Fibroblast of mammary gland (primary cell): ENCODE data around the gene SEMA4F.

Experiments
- DNase-seq: peaks from one replicate; pipeline ENCODE4 v3.0.0-alpha.2; 2010; ENCODE audit warnings: low read depth
- H3K4me3 ChIP-seq: 2 replicates; pipeline ENCODE4 v1.5.1; 2011; ENCODE audit warnings: low read depth, mild to moderate bottlenecking, low read length, moderate library complexity; ENCODE audit not compliant: control insufficient read depth
- CTCF ChIP-seq: conservative IDR thresholded peaks from 2 replicates; pipeline ENCODE4 v1.5.1; 2011; ENCODE audit warnings: low read depth, low read length, inconsistent platforms; ENCODE audit not compliant: control insufficient read depth, insufficient read depth

Gene SEMA4F

GRCh38 chr2:74658516-74658915 is 4.5 kb downstream of the SEMA4F start:
- TF ChIP-seq CTCF: no peak
- peak; percentile 92 for DNase-seq
- no peak overlapping the region for H3K4me3 ChIP-seq

- TF ChIP-seq CTCF: no peak
- no peak overlapping the region for H3K4me3 ChIP-seq
- no peak for DNase-seq
These were observed 5.4 kb downstream of the SEMA4F start for GRCh38 chr2:74659462-74659861.

GRCh38 chr2:74668087-74668486 is 14.0 kb downstream of the SEMA4F start:
- no peak for DNase-seq
- no peak overlapping the region for H3K4me3 ChIP-seq
- TF ChIP-seq CTCF: no peak

GRCh38 chr2:74670263-74670662 is 16.2 kb downstream of the SEMA4F start:
- no peak for TF ChIP-seq CTCF
- DNase-seq: no peak
- H3K4me3 ChIP-seq: no peak overlapping the region

GRCh38 chr2:74671479-74671878 is 17.4 kb downstream of the SEMA4F start:
- peak; percentile 80 for DNase-seq
- H3K4me3 ChIP-seq: no peak overlapping the region
- no peak for TF ChIP-seq CTCF

- H3K4me3 ChIP-seq: no peak overlapping the region
- no peak for TF ChIP-seq CTCF
These were observed 19.9 kb downstream of the SEMA4F start for GRCh38 chr2:74673826-74674528.

GRCh38 chr2:74675090-74675489 is 21.0 kb downstream of the SEMA4F start:
- no peak for DNase-seq
- peak; percentile 11 for TF ChIP-seq CTCF
- H3K4me3 ChIP-seq: no peak overlapping the region

More at GRCh38 chr2:74673826-74674528, 19.9 kb downstream of the SEMA4F start:
- no peak for DNase-seq
